Lung (tissue), 12 donors: ENCODE data around the gene DEFB113. TPM values are rescaled to one million over a fixed set of nuclear protein-coding genes. Genes with fewer than 3 reads are reported as not detected.

Experiments used
- ATAC-seq: fragments of 200-7000 bp; cut with Tn5 transposase; one replicate; pipeline ENCODE4 v1.9.1; 2020; ENCODE audit warnings: moderate number of reproducible peaks; ENCODE audit not compliant: insufficient read depth, low FRiP score
- DNase-seq, 3 donors: peaks; one replicate each; pipeline ENCODE4 v3.0.0-alpha.2; 2013 to 2017
- H3K27ac ChIP-seq, 2 donors: one replicate each; pipeline ENCODE4 v1.5.1; 2013; ENCODE audit warnings: mild to moderate bottlenecking in 2 of 2, moderate library complexity in 2 of 2, control low read depth in 1 of 2, inconsistent platforms in 1 of 2, low read depth in 1 of 2, low read length in 1 of 2
- H3K27me3 ChIP-seq, 3 donors: one replicate each; pipeline ENCODE4 v1.5.1; 2013; ENCODE audit warnings: low read length in 2 of 3; ENCODE audit not compliant: control insufficient read depth in 3 of 3, insufficient read depth in 3 of 3
- H3K36me3 ChIP-seq, 4 donors: one replicate each; pipeline ENCODE4 v1.5.1; 2013; ENCODE audit warnings: low read length in 4 of 4, mild to moderate bottlenecking in 1 of 4, moderate library complexity in 1 of 4; ENCODE audit not compliant: control insufficient read depth in 4 of 4, insufficient read depth in 4 of 4
- H3K4me1 ChIP-seq, 5 donors: one replicate each; pipeline ENCODE4 v1.5.1; 2013; ENCODE audit warnings: low read length in 5 of 5, mild to moderate bottlenecking in 2 of 5, moderate library complexity in 1 of 5; ENCODE audit not compliant: control insufficient read depth in 5 of 5, insufficient read depth in 5 of 5
- H3K4me3 ChIP-seq: one replicate; pipeline ENCODE4 v1.5.1; 2013; ENCODE audit warnings: mild to moderate bottlenecking, control low read depth, moderate library complexity
- H3K9ac ChIP-seq, 2 donors: one replicate each; pipeline ENCODE4 v1.5.1; 2013; ENCODE audit warnings: low read length in 2 of 2, control low read depth in 1 of 2; ENCODE audit not compliant: insufficient read depth in 1 of 2
- H3K9me3 ChIP-seq, 4 donors: one replicate each; pipeline ENCODE4 v1.5.1; 2013; ENCODE audit warnings: low read length in 3 of 4, mild to moderate bottlenecking in 1 of 4, moderate library complexity in 1 of 4; ENCODE audit not compliant: control insufficient read depth in 4 of 4, insufficient read depth in 3 of 4
- CTCF ChIP-seq: IDR thresholded peaks from 2 replicates; pipeline ENCODE4 v1.5.1; 2012; ENCODE audit warnings: mild to moderate bottlenecking; ENCODE audit errors: control extremely low read depth, extremely low read depth
- WGBS, 2 donors: extraction: QIAGEN DNeasy Blood & Tissue Kit; methylation state at CpG; one replicate each; pipeline ENCODE4 v1.1.7; 2013; 5-methylcytosine and 5-hydroxymethylcytosine counted together
- polyA plus RNA-seq, 2 donors: library from polyadenylated mRNA; stranded (reverse); fragments of 200-250 nt; gene quantifications; one replicate each; pipeline ENCODE4 v1.2.1, GENCODE V29; 2013
- total RNA-seq, 2 donors: library from RNA; depleted of rRNA in 1 of 2; stranded (reverse); fragments of >200 nt in 1 of 2; gene quantifications; one replicate each; pipeline ENCODE4 v1.2.1, GENCODE V29; 2014 to 2021
- donor health status: control.
- donor health status: control.
- donor health status: Bipolar disorder and iron deficiency.
- donor health status: healthy.
- donor health status: DM: yes; HTN: yes; CAD: no.

The DEFB113 gene
- total and polyA plus RNA-seq, 4 donors = not detected

- 58 to 66% methylated on average over 2 of the region's 2 CpGs for WGBS, 2 donors
- Histone ChIP-seq H3K27ac (no peak overlapping the region), H3K9ac (no peak overlapping the region), H3K9me3 (peaks cover 0 to 4% (median 0%) of the 10 kb centered on the region in 4 donors), H3K4me1 (peaks cover 0 to 5% (median 0%) of the 10 kb centered on the region in 5 donors), H3K36me3 (no peaks in the 10 kb centered on the region), H3K27me3 (no peaks in the 10 kb centered on the region), H3K4me3 (no peak overlapping the region)
- no peak for DNase-seq
- TF ChIP-seq CTCF = no peak
- no peak for ATAC-seq
These were observed 32.4 kb downstream of the DEFB113 start for GRCh38 chr6:49937017-49937416.

GRCh38 chr6:49935387-49935786, 34.0 kb downstream of the DEFB113 start:
- DNase-seq = no peak
- TF ChIP-seq CTCF = no peak
- H3K4me1 ChIP-seq = peaks cover 0 to 5% (median 0%) of the 10 kb centered on the region in 5 donors
- no peaks in the 10 kb centered on the region for H3K36me3 ChIP-seq
- H3K9me3 ChIP-seq = peaks cover 0 to 4% (median 0%) of the 10 kb centered on the region in 4 donors
- no peak overlapping the region for H3K9ac ChIP-seq
- no peak overlapping the region for H3K4me3 ChIP-seq
- H3K27me3 ChIP-seq = no peaks in the 10 kb centered on the region
- H3K27ac ChIP-seq = no peak overlapping the region
- no peak for ATAC-seq
- WGBS, 2 donors = 66 to 91% methylated on average over 3 of the region's 3 CpGs

- no peaks in the 10 kb centered on the region for H3K36me3 ChIP-seq
- no peak overlapping the region for H3K4me3 ChIP-seq
- no peaks in the 10 kb centered on the region for H3K27me3 ChIP-seq
- peaks cover 0 to 3% (median 0%) of the 10 kb centered on the region in 5 donors for H3K4me1 ChIP-seq
- H3K27ac ChIP-seq = no peak overlapping the region
- H3K9me3 ChIP-seq = peaks cover 0 to 4% (median 0%) of the 10 kb centered on the region in 4 donors
- no peak for TF ChIP-seq CTCF
- ATAC-seq = no peak
- no peak overlapping the region for H3K9ac ChIP-seq
- no peak for DNase-seq
- WGBS, 2 donors = 49 to 81% methylated on average over 1 of the region's 1 CpG
These were observed 34.7 kb downstream of the DEFB113 start for GRCh38 chr6:49934770-49935169.

- no peak for ATAC-seq
- Histone ChIP-seq H3K36me3 (no peaks in the 10 kb centered on the region), H3K9ac (no peak overlapping the region), H3K27ac (no peak overlapping the region), H3K27me3 (no peaks in the 10 kb centered on the region), H3K4me3 (no peak overlapping the region), H3K9me3 (peaks cover 0 to 4% (median 0%) of the 10 kb centered on the region in 4 donors), H3K4me1 (no peaks in the 10 kb centered on the region)
- WGBS, 2 donors = 92 to 94% methylated on average over 21 of the region's 21 CpGs
- DNase-seq = no peak
- TF ChIP-seq CTCF = no peak
These were observed 35.9 kb downstream of the DEFB113 start for GRCh38 chr6:49933526-49933925.
